IPS-15b (cell line): ENCODE data around the gene NREP.

Experiments
- H3K27me3 ChIP-seq: one replicate; pipeline ENCODE4 v1.6.1; 2013; ENCODE audit warnings: low read length; ENCODE audit not compliant: control insufficient read depth, insufficient read depth
- H3K36me3 ChIP-seq: one replicate; pipeline ENCODE4 v1.6.1; 2013; ENCODE audit warnings: low read length; ENCODE audit not compliant: control insufficient read depth, insufficient read depth
- H3K4me1 ChIP-seq: one replicate; pipeline ENCODE4 v1.6.1; 2013; ENCODE audit warnings: mild to moderate bottlenecking, low read length; ENCODE audit not compliant: control insufficient read depth, insufficient read depth
- H3K4me3 ChIP-seq: one replicate; pipeline ENCODE4 v1.5.1; 2013; ENCODE audit warnings: low read depth, low read length
- H3K9ac ChIP-seq: one replicate; pipeline ENCODE4 v1.6.1; 2013; ENCODE audit warnings: low read depth, mild to moderate bottlenecking, low read length
- H3K9me3 ChIP-seq: one replicate; pipeline ENCODE4 v1.6.1; 2013; ENCODE audit warnings: mild to moderate bottlenecking, low read length; ENCODE audit not compliant: control insufficient read depth, insufficient read depth

The NREP gene

DNA sequence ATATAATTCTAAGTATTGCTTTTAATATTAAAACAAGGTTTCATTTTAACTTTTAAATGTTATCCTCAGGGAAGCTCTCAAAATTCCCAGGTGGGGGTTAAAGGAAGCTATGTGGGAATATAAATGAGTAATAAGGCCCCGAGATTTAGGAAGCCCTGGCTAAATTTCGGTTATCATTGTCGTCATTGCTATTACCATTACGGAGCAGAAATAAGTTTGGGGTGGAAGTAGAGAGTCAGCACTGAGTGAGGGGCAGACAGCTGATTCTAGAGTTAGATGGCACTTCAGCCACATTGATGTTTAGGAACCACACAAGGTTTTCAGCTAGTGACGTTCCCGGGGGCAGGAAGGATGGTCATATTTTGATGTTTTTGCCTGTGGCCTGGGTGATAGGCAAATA is 74.9 kb downstream of the NREP start:
- no peak overlapping the region for H3K4me3 ChIP-seq
- no peaks in the 10 kb centered on the region for H3K36me3 ChIP-seq
- H3K4me1 ChIP-seq: no peaks in the 10 kb centered on the region
- no peaks in the 10 kb centered on the region for H3K9me3 ChIP-seq
- H3K9ac ChIP-seq: no peak overlapping the region
- no peaks in the 10 kb centered on the region for H3K27me3 ChIP-seq

DNA sequence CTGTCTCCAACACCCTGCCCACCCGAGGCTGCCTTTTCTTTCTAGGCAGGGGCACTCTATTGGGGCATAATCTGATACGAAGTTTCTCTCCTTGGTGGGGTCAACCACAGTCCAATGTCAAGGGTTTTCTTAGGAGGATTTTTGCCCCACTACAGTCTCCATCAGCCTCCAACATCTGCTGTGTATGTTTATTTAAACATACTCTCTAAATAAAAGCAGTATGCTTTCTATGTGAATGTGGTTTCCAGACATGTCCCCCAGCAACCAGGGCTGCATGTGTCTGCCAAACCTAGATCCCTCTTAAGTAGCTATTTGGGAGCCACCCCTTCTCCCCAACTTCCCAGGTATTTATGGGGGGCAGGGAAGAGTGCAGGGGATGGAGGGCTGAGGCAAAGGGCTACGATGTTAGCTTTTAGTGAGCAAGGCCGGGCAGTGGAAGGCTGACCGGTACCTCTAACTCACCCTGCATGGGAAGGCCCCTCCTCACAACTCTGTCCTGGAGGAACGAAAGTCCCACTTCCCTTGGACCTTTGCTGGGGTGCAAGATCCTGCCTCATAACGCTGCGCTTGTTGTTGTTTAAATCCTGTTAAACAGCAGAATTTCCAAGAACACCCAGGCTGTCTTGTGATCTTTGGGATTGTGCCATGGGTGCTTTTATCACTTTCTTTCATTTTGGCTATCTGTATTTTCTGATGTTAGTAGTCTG is 75.4 kb downstream of the NREP start:
- Histone ChIP-seq H3K27me3 (no peaks in the 10 kb centered on the region), H3K4me1 (no peaks in the 10 kb centered on the region), H3K4me3 (no peak overlapping the region), H3K36me3 (no peaks in the 10 kb centered on the region), H3K9me3 (no peaks in the 10 kb centered on the region), H3K9ac (no peak overlapping the region)

DNA sequence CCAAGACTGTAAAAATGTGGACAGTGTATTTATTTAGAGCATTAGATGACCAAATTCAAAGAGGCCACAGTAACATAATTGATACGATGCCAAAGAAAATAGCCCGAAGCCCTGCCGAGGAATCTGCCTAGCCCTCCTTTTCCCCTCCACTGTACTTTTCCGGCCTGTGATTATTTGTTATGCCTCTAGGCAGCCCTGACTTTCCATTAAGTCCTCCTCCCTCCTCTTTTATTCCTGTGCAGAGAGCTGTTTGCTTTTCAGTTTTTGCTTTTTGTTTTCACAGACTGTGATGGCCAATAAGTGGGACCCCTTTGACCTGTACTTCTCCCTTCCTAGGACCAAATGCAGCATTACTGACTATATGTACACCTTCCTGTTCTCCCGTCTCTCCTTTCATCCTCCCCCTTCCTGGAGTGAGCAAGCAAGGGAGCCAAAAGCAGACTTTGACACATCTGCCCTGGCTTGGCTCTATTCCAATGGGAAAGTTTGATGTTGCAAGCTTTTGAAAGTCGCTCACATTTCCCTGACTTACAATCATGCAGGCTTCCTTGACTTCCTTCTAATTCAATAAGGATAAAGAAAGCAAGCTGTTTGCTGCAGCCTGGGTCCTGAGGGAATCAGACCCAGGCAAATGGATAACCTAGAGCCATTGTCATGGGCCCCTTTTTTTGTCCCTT is 76.1 kb downstream of the NREP start:
- no peak overlapping the region for H3K4me3 ChIP-seq
- H3K9me3 ChIP-seq: no peaks in the 10 kb centered on the region
- H3K27me3 ChIP-seq: no peaks in the 10 kb centered on the region
- H3K36me3 ChIP-seq: no peaks in the 10 kb centered on the region
- H3K4me1 ChIP-seq: no peaks in the 10 kb centered on the region
- no peak overlapping the region for H3K9ac ChIP-seq

DNA sequence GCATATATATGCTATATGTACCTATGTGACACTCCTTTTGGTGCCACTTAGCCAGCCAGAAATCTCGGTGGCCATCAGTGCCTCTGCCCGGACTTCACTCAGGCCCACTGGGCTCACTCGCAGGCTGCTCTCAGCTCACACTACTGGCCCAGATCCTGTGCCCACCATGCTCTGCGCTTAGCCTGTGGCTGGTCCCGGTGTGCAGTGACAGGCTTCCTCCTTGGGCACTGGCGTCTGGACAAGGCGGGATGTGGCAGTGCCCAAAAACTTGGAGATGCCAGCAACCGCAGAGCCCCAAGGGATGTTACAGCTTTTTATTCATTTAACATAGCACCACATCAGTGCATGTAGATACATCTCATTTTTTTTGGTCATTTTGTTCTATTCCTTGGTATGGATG is 77.4 kb downstream of the NREP start:
- Histone ChIP-seq H3K9me3 (no peaks in the 10 kb centered on the region), H3K9ac (no peak overlapping the region), H3K4me1 (no peaks in the 10 kb centered on the region), H3K36me3 (no peaks in the 10 kb centered on the region), H3K4me3 (no peak overlapping the region), H3K27me3 (no peaks in the 10 kb centered on the region)
